Tibial nerve (tissue), 4 donors: ENCODE measurements around the gene CPXM2. TPM values are rescaled to one million over a fixed set of nuclear protein-coding genes. Genes with fewer than 3 reads are reported as not detected.

ENCODE experiments used
- DNase-seq, 2 donors: peaks; one replicate each; pipeline ENCODE4 v3.0.0-alpha.2; 2019; ENCODE audit warnings: low spot score in 2 of 2
- H3K27ac ChIP-seq, 4 donors: fragments of 200-600 bp; sonication (generic) in 3 of 4; one replicate each; pipeline ENCODE4 v1.5.1; 2017 to 2019; ENCODE audit warnings: mild to moderate bottlenecking in 1 of 4
- H3K27me3 ChIP-seq, 2 donors: fragments of 200-600 bp; sonication (generic) in 1 of 2; one replicate each; pipeline versions ENCODE4 v1.5.1 to v1.6.0; 2017 to 2019
- H3K36me3 ChIP-seq, 3 donors: fragments of 200-600 bp; sonication (generic); one replicate each; pipeline ENCODE4 v1.5.1; 2018 to 2019
- H3K4me1 ChIP-seq, 4 donors: fragments of 200-600 bp; sonication (generic) in 3 of 4; one replicate each; pipeline ENCODE4 v1.5.1; 2017 to 2019
- H3K4me3 ChIP-seq, 4 donors: fragments of 200-600 bp; sonication (generic) in 3 of 4; one replicate each; pipeline ENCODE4 v1.5.1; 2017 to 2019; ENCODE audit warnings: mild to moderate bottlenecking in 1 of 4, moderate library complexity in 1 of 4
- H3K9me3 ChIP-seq, 4 donors: fragments of 200-600 bp; sonication (generic) in 3 of 4; one replicate each; pipeline ENCODE4 v1.5.1; 2017 to 2019
- EP300 ChIP-seq, 2 donors: sonication (generic); formaldehyde crosslinking; IDR thresholded peaks; one replicate each; pipeline ENCODE4 v1.6.1; 2017; ENCODE audit warnings: antibody characterized with exemption in 2 of 2, mild to moderate bottlenecking in 1 of 2
- POLR2A ChIP-seq, 2 donors: fragments of 450-650 bp; IDR thresholded peaks; one replicate each; pipeline ENCODE4 v1.6.1; 2017; ENCODE audit warnings: antibody characterized with exemption in 2 of 2, mild to moderate bottlenecking in 2 of 2, moderate library complexity in 2 of 2
- WGBS, 2 donors: methylation state at CpG; one replicate each; pipeline ENCODE4 v1.1.5; 2018; 5-methylcytosine and 5-hydroxymethylcytosine counted together
- total RNA-seq, 4 donors: library from RNA; depleted of rRNA; stranded (reverse); fragments of >200 nt; gene quantifications; one replicate each; pipeline ENCODE4 v1.1.0, GENCODE V29; 2016
- TF ChIP-seq, protein P1 (sequence below), 5 experiments: fragments of 200-600 bp in 3 of 5; fragments of 450-650 bp in 2 of 5; sonication (generic) in 3 of 5; IDR thresholded peaks; one replicate each; pipeline ENCODE4 v1.5.1; 2016 to 2019; ENCODE audit warnings: antibody characterized with exemption in 5 of 5, mild to moderate bottlenecking in 3 of 5, moderate library complexity in 2 of 5

The CPXM2 gene
- total RNA-seq, 4 donors from 2014 or later: 26.8 to 74.3 (median 37.8) TPM

DNA sequence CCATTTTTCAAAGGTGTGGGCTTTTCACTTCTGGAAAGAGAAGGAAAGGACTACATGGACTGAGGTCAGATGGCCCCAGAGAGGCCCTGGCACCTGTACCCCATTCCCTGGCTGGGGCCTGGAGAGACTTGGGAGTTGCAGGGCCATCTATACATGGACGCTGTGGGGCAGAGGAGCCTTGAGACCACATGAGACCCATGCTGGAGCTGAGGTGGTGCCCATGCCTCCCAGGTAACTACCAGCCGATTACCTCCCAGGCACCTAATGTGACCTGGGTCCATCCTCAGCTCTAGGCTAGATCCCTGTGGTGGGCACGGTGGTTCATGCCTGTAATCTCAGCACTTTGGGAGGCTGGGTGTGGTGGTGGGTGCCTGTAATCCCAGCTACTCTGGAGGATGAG is 144.2 kb downstream of the CPXM2 start:
- H3K27me3 ChIP-seq: no peaks in the 10 kb centered on the region
- no peak overlapping the region for H3K4me3 ChIP-seq
- peaks cover 0 to 7% (median 2%) of the 10 kb centered on the region in 4 donors for H3K4me1 ChIP-seq
- no peak overlapping the region for H3K27ac ChIP-seq
- TF ChIP-seq EP300 (IDR thresholded peaks at IDR 0.05): no peak
- TF ChIP-seq, protein P1, sequence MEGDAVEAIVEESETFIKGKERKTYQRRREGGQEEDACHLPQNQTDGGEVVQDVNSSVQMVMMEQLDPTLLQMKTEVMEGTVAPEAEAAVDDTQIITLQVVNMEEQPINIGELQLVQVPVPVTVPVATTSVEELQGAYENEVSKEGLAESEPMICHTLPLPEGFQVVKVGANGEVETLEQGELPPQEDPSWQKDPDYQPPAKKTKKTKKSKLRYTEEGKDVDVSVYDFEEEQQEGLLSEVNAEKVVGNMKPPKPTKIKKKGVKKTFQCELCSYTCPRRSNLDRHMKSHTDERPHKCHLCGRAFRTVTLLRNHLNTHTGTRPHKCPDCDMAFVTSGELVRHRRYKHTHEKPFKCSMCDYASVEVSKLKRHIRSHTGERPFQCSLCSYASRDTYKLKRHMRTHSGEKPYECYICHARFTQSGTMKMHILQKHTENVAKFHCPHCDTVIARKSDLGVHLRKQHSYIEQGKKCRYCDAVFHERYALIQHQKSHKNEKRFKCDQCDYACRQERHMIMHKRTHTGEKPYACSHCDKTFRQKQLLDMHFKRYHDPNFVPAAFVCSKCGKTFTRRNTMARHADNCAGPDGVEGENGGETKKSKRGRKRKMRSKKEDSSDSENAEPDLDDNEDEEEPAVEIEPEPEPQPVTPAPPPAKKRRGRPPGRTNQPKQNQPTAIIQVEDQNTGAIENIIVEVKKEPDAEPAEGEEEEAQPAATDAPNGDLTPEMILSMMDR (IDR thresholded peaks at IDR 0.05): no peak
- no peak for TF ChIP-seq POLR2A (IDR thresholded peaks at IDR 0.05)
- WGBS, 2 donors: 96% methylated on average over 3 of the region's 3 CpGs; no CpG with 5 or more reads in 1 of the 2 donors
- H3K36me3 ChIP-seq: peaks cover 0 to 5% (median 0%) of the 10 kb centered on the region in 3 donors
- H3K9me3 ChIP-seq: no peaks in the 10 kb centered on the region
- no peak for DNase-seq

DNA sequence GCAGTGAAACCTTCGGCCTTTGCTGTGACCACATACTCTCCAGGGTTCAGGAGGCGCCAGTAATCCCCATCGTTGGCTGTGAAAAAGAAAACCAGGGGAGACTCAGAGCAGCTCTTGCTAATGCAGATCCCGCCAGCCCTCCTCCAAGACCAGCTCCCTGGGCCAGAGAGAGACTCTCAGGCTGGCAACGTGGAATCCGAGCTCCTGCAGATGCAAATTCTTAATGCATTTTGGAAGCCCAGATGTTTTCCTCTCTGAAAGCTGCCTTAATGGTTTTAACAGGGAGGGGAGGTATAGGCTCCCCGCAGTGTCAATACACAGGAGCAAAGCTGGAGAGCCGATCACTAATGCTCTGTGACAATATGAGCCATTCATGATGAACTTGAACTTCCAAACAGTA is 144.7 kb downstream of the CPXM2 start:
- Histone ChIP-seq H3K36me3 (peaks cover 0 to 5% (median 0%) of the 10 kb centered on the region in 3 donors), H3K4me1 (peaks cover 0 to 7% (median 2%) of the 10 kb centered on the region in 4 donors), H3K9me3 (no peaks in the 10 kb centered on the region), H3K27me3 (no peaks in the 10 kb centered on the region), H3K27ac (no peak overlapping the region), H3K4me3 (no peak overlapping the region)
- TF ChIP-seq EP300 (IDR thresholded peaks at IDR 0.05): no peak
- no peak for TF ChIP-seq POLR2A (IDR thresholded peaks at IDR 0.05)
- TF ChIP-seq, protein P1 (IDR thresholded peaks at IDR 0.05): no peak
- no peak for DNase-seq
- 45 to 59% methylated on average over 5 to 8 of the region's 8 CpGs for WGBS, 2 donors

DNA sequence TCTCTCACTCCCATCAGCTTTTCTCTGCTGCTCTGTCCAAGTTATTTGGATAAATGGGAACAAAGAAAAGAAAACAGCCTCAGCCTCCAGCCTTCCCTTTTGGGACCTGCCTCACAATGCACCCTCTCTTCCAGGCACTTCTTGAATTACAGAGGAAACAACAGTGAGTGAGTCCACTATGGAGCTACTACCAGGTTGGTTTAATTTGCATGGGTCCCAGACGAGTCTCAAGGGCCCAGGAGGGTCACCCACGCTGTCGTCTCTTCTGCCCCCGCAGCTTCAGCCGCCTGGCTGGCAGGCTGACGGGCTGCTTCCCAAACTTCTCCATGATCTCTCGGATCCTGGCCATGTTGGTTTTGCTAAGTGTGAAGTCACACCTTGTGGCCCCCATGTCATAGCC is 145.1 kb downstream of the CPXM2 start:
- DNase-seq: no peak
- Histone ChIP-seq H3K27me3 (no peaks in the 10 kb centered on the region), H3K36me3 (peaks cover 0 to 5% (median 0%) of the 10 kb centered on the region in 3 donors), H3K4me1 (peaks cover 0 to 7% (median 2%) of the 10 kb centered on the region in 4 donors), H3K27ac (no peak overlapping the region), H3K4me3 (no peak overlapping the region), H3K9me3 (no peaks in the 10 kb centered on the region)
- TF ChIP-seq POLR2A (IDR thresholded peaks at IDR 0.05) (no peak), EP300 (IDR thresholded peaks at IDR 0.05) (no peak)
- TF ChIP-seq, protein P1 (IDR thresholded peaks at IDR 0.05): no peak
- 46 to 50% methylated on average over 7 of the region's 7 CpGs for WGBS, 2 donors

DNA sequence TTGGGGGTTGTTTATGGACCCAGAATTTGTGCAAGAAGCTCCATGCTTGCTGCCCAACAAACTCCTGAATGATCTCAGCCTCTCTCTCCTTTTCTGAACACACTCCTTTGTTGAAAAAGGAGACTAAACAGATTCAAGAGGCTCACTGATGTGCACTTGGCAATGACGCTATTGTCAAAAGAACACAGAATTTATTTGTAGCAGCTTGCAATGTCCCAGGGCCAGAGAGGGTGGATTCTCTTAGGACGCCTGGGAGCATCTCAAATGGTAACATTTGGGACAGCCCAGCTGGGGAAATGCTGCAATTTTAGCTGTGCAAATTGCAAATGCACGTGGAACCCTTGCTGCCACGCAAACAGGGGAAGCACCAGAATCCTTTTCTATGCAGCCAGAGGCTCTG is 145.5 kb downstream of the CPXM2 start:
- Histone ChIP-seq H3K27me3 (no peaks in the 10 kb centered on the region), H3K4me3 (no peak overlapping the region), H3K27ac (no peak overlapping the region), H3K4me1 (peaks cover 0 to 7% (median 2%) of the 10 kb centered on the region in 4 donors), H3K9me3 (no peaks in the 10 kb centered on the region), H3K36me3 (peaks cover 0 to 5% (median 0%) of the 10 kb centered on the region in 3 donors)
- no peak for TF ChIP-seq POLR2A (IDR thresholded peaks at IDR 0.05)
- TF ChIP-seq, protein P1 (IDR thresholded peaks at IDR 0.05): no peak
- TF ChIP-seq EP300 (IDR thresholded peaks at IDR 0.05): no peak
- DNase-seq: no peak
- 11% methylated on average over 4 of the region's 4 CpGs for WGBS, 2 donors

- WGBS, 2 donors: 65% methylated on average over 5 to 6 of the region's 6 CpGs
- Histone ChIP-seq H3K9me3 (no peaks in the 10 kb centered on the region), H3K36me3 (no peaks in the 10 kb centered on the region), H3K4me3 (no peak overlapping the region), H3K27ac (no peak overlapping the region), H3K4me1 (peaks cover 0 to 7% (median 2%) of the 10 kb centered on the region in 4 donors), H3K27me3 (no peaks in the 10 kb centered on the region)
- no peak for TF ChIP-seq POLR2A (IDR thresholded peaks at IDR 0.05)
- TF ChIP-seq, protein P1 (IDR thresholded peaks at IDR 0.05): no peak
- TF ChIP-seq EP300 (IDR thresholded peaks at IDR 0.05): no peak
- DNase-seq: no peak
Observed at GRCh38 chr10:123744224-123744536, 147.4 kb downstream of the CPXM2 start.
